Astrocyte (in vitro differentiated cells and primary cell): ENCODE results near the gene PJA2. TPM values are rescaled to one million over a fixed set of nuclear protein-coding genes. Genes with fewer than 3 reads are reported as not detected.
A peak's percentile ranks its signal among the peaks of the same experiment; 100 is the strongest.

ENCODE experiments used
- DNase-seq: peaks from one replicate; pipeline ENCODE4 v3.0.0-alpha.2; 2010; ENCODE audit warnings: low read depth
- FAIRE-seq: peaks from 2 replicates; lab custom pipeline; 2011; peaks lifted over from hg19 to GRCh38; lab: Jason Lieb, UNC
- H2AFZ ChIP-seq: 2 replicates; pipeline ENCODE4 v1.6.0; 2012; ENCODE audit warnings: low read depth, low read length, inconsistent platforms
- H3K27ac ChIP-seq: 2 replicates; pipeline ENCODE4 v1.5.1; 2011; ENCODE audit warnings: low read depth, low read length, inconsistent platforms
- H3K27me3 ChIP-seq: 2 replicates; pipeline ENCODE4 v1.6.0; 2011; ENCODE audit warnings: low read length, inconsistent platforms; ENCODE audit not compliant: insufficient read depth
- H3K36me3 ChIP-seq: 2 replicates; pipeline ENCODE4 v1.5.1; 2011; ENCODE audit warnings: low read length, inconsistent platforms; ENCODE audit not compliant: insufficient read depth
- H3K4me1 ChIP-seq: 2 replicates; pipeline ENCODE4 v1.5.1; 2011; ENCODE audit warnings: low read length, inconsistent platforms; ENCODE audit not compliant: insufficient read depth
- H3K4me2 ChIP-seq: 2 replicates; pipeline ENCODE4 v1.6.0; 2012; ENCODE audit warnings: low read length, inconsistent platforms
- H3K4me3 ChIP-seq: 2 replicates; pipeline ENCODE4 v1.5.1; 2011; ENCODE audit warnings: low read depth, mild to moderate bottlenecking, low read length, inconsistent platforms; ENCODE audit not compliant: insufficient read depth
- H3K79me2 ChIP-seq: 2 replicates; pipeline ENCODE4 v1.6.0; 2012; ENCODE audit warnings: mild to moderate bottlenecking, low read length, inconsistent platforms; ENCODE audit not compliant: insufficient read depth
- H3K9ac ChIP-seq: 2 replicates; pipeline ENCODE4 v1.6.0; 2012; ENCODE audit warnings: mild to moderate bottlenecking, low read length, inconsistent platforms
- H3K9me3 ChIP-seq: 2 replicates; pipeline ENCODE4 v1.5.1; 2012; ENCODE audit warnings: low read depth, mild to moderate bottlenecking, low read length, inconsistent platforms; ENCODE audit not compliant: insufficient read depth
- H4K20me1 ChIP-seq: 2 replicates; pipeline ENCODE4 v1.6.0; 2012; ENCODE audit warnings: low read length, inconsistent platforms; ENCODE audit not compliant: insufficient read depth
- H3K27ac Mint-ChIP-seq: one replicate; pipeline ENCODE4 v1.8.0; 2021; ENCODE audit warnings: mild to moderate bottlenecking, mixed read lengths; ENCODE audit not compliant: unreplicated experiment
- H3K27me3 Mint-ChIP-seq: one replicate; pipeline ENCODE4 v1.8.0; 2021; ENCODE audit warnings: low read depth, mixed read lengths; ENCODE audit not compliant: unreplicated experiment
- H3K36me3 Mint-ChIP-seq: one replicate; pipeline ENCODE4 v1.8.0; 2021; ENCODE audit warnings: low read depth, mixed read lengths; ENCODE audit not compliant: unreplicated experiment
- H3K4me1 Mint-ChIP-seq: one replicate; pipeline ENCODE4 v1.8.0; 2021; ENCODE audit warnings: low read depth, mixed read lengths; ENCODE audit not compliant: unreplicated experiment
- H3K4me3 Mint-ChIP-seq: one replicate; pipeline ENCODE4 v1.8.0; 2021; ENCODE audit warnings: mild to moderate bottlenecking, moderate library complexity, mixed read lengths; ENCODE audit not compliant: unreplicated experiment
- H3K9me3 Mint-ChIP-seq: one replicate; pipeline ENCODE4 v1.8.0; 2021; ENCODE audit warnings: mild to moderate bottlenecking, mixed read lengths; ENCODE audit not compliant: unreplicated experiment
- EZH2 ChIP-seq: IDR thresholded peaks from 2 replicates; pipeline ENCODE4 v1.6.1; 2012; ENCODE audit warnings: mild to moderate bottlenecking, low read length, inconsistent platforms; ENCODE audit not compliant: insufficient read depth
- total RNA-seq: library from RNA; stranded (reverse); gene quantifications from 2 replicates; pipeline ENCODE4 v1.2.1, GENCODE V29; 2021
- TF ChIP-seq, protein P1 (sequence below): IDR thresholded peaks from 2 replicates; pipeline ENCODE4 v1.5.1; 2011; ENCODE audit warnings: low read depth, mild to moderate bottlenecking, inconsistent platforms, low read length, moderate library complexity; ENCODE audit not compliant: insufficient read depth

The PJA2 gene
- total RNA-seq, 1 donor from 2014 or later, result 107 TPM

DNA sequence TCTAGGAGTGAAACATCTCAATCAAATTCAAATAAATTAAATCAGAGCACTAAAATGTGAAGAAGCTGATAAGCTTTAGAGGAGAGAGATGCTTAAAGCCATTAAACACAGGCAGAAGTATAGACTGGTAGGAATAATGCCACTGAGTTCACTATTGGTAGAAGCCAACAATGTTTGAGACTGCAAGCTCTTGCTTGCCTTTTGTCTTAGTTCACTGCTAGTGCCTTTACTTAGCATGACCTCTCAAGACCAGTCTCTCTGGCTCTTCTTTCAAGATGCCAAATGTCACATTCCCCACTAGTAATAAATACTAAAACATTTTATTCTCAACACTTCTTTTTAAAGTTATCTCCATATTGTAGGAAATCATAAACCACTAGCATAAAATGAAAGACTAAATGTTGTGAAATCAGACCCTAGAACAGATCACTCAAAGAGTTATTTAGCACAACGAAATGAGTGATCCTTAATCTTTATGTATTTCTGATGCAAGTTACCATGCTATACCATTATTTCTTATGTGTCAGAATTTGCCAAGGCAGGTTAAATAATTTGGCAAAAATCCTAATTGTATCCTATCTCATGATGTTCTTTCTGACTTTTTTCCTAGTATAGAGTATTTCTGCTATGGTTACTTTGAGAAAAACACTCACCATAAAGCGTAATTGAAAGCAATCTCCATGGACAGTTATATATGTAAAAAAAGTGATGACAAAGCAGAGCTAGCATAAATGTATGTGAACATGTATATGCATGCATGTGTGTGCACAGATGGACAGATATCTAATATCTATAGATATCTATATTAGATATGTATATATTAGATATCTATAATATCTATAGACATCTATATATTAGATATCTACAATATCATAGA lies 57.5 kb downstream of the PJA2 start:
- no peaks in the 10 kb centered on the region for H3K9me3 ChIP-seq
- Mint-ChIP-seq H3K27me3 (no peaks in the 10 kb centered on the region), H3K9me3 (no peaks in the 10 kb centered on the region), H3K4me1 (no peaks in the 10 kb centered on the region), H3K36me3 (no peaks in the 10 kb centered on the region), H3K4me3 (no peak overlapping the region), H3K27ac (no peak overlapping the region)
- peaks cover 51% of the 10 kb centered on the region for H4K20me1 ChIP-seq
- H3K4me3 ChIP-seq, result no peak overlapping the region
- DNase-seq (no peak), FAIRE-seq (no peak)
- H3K4me1 ChIP-seq, result no peaks in the 10 kb centered on the region
- no peaks in the 10 kb centered on the region for H3K27me3 ChIP-seq
- H3K9ac ChIP-seq, result no peak overlapping the region
- H3K36me3 ChIP-seq, result peaks cover 13% of the 10 kb centered on the region
- no peak overlapping the region for H2AFZ ChIP-seq
- no peak overlapping the region for H3K4me2 ChIP-seq
- H3K79me2 ChIP-seq, result peaks cover 16% of the 10 kb centered on the region
- no peak overlapping the region for H3K27ac ChIP-seq
- no peak for TF ChIP-seq EZH2
- TF ChIP-seq, protein P1, sequence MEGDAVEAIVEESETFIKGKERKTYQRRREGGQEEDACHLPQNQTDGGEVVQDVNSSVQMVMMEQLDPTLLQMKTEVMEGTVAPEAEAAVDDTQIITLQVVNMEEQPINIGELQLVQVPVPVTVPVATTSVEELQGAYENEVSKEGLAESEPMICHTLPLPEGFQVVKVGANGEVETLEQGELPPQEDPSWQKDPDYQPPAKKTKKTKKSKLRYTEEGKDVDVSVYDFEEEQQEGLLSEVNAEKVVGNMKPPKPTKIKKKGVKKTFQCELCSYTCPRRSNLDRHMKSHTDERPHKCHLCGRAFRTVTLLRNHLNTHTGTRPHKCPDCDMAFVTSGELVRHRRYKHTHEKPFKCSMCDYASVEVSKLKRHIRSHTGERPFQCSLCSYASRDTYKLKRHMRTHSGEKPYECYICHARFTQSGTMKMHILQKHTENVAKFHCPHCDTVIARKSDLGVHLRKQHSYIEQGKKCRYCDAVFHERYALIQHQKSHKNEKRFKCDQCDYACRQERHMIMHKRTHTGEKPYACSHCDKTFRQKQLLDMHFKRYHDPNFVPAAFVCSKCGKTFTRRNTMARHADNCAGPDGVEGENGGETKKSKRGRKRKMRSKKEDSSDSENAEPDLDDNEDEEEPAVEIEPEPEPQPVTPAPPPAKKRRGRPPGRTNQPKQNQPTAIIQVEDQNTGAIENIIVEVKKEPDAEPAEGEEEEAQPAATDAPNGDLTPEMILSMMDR, result no peak

GRCh38 chr5:109350537-109351270 lies 59.1 kb downstream of the PJA2 start:
- Histone ChIP-seq H3K4me1 (no peaks in the 10 kb centered on the region), H3K27me3 (no peaks in the 10 kb centered on the region), H3K9me3 (no peaks in the 10 kb centered on the region), H3K79me2 (peaks cover 23% of the 10 kb centered on the region), H2AFZ (no peak overlapping the region), H3K36me3 (peaks cover 21% of the 10 kb centered on the region), H3K4me3 (no peak overlapping the region), H3K4me2 (no peak overlapping the region), H3K27ac (no peak overlapping the region), H3K9ac (no peak overlapping the region), H4K20me1 (peaks cover 47% of the 10 kb centered on the region)
- no peak overlapping the region for H3K27ac Mint-ChIP-seq
- no peaks in the 10 kb centered on the region for H3K4me1 Mint-ChIP-seq
- H3K27me3 Mint-ChIP-seq, result no peaks in the 10 kb centered on the region
- DNase-seq (peak; percentile 36), FAIRE-seq (no peak)
- H3K36me3 Mint-ChIP-seq, result peaks cover 2% of the 10 kb centered on the region
- no peak overlapping the region for H3K4me3 Mint-ChIP-seq
- H3K9me3 Mint-ChIP-seq, result no peaks in the 10 kb centered on the region
- TF ChIP-seq, protein P1, result no peak
- TF ChIP-seq EZH2, result no peak
